GM13977 (cell line): Measurements from ENCODE around the gene GALNT8.
"Not testable (repeated sequence)": the region's sequence is repeated elsewhere in the genome, so short reads cannot be mapped to it uniquely, and the experiment has no call there.

Experiments used
- DNase-seq: peaks from one replicate; pipeline ENCODE4 v3.0.0; 2012; ENCODE audit warnings: low spot score
- in situ Hi-C: fragments of 300-500 bp; cut with MboI; formaldehyde crosslinking; loops from one replicate; pipeline ENCODE4 v1.12.0; 2022; ENCODE audit warnings: low sequenced_read_pairs, low pct_unique_long_range_greater_than_20kb, mixed read lengths, inconsistent platforms; ENCODE audit not compliant: unreplicated experiment
- TF ChIP-seq, protein P1 (sequence below): IDR thresholded peaks from 2 replicates; pipeline ENCODE4 v1.5.1; 2012; ENCODE audit warnings: mild to moderate bottlenecking, control low read depth; ENCODE audit not compliant: insufficient read depth; ENCODE audit errors: extremely low read depth, missing control alignments

GALNT8 gene

DNA sequence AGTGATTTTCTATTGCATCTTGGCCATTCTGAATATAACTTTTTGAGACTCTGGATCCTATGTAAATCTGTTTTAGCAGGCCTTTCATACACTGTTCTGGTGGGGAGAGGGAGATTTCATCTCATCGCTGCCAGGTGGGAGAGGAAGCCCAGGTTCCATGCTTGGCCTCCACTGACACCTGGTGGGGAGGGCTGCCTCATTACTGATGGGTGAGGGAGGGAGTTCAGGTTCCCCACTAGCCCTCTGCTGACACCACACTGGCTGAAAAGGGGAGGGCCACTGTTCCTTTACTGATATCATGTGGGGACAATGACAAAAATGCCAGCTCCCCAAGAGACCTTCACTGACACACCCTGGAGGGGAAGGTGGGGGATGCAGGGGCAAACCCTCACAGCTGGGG is 2.4 kb upstream of the GALNT8 start:
- no peak for DNase-seq
- in situ Hi-C loops, result no loop called here

DNA sequence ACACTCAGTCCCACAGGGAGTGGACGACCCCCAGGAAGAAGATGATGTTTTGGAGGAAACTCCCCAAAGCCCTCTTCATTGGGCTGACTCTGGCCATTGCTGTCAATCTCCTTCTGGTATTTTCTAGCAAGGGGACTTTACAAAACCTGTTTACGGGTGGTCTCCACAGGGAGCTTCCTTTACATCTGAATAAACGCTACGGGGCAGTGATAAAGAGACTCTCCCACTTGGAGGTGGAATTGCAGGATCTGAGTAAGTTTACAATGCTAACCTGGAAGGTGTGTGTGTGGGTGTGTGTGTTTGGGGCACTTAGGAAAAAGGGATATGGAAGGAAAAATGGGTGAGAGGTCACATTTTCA is 416 bp downstream of the GALNT8 start:
- no peak for DNase-seq
- TF ChIP-seq, protein P1, sequence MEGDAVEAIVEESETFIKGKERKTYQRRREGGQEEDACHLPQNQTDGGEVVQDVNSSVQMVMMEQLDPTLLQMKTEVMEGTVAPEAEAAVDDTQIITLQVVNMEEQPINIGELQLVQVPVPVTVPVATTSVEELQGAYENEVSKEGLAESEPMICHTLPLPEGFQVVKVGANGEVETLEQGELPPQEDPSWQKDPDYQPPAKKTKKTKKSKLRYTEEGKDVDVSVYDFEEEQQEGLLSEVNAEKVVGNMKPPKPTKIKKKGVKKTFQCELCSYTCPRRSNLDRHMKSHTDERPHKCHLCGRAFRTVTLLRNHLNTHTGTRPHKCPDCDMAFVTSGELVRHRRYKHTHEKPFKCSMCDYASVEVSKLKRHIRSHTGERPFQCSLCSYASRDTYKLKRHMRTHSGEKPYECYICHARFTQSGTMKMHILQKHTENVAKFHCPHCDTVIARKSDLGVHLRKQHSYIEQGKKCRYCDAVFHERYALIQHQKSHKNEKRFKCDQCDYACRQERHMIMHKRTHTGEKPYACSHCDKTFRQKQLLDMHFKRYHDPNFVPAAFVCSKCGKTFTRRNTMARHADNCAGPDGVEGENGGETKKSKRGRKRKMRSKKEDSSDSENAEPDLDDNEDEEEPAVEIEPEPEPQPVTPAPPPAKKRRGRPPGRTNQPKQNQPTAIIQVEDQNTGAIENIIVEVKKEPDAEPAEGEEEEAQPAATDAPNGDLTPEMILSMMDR, result no peak
- in situ Hi-C loops, result no loop called here

More for the DNA sequence above, 2.4 kb upstream of the GALNT8 start:
- TF ChIP-seq, protein P1, result no peak

DNA sequence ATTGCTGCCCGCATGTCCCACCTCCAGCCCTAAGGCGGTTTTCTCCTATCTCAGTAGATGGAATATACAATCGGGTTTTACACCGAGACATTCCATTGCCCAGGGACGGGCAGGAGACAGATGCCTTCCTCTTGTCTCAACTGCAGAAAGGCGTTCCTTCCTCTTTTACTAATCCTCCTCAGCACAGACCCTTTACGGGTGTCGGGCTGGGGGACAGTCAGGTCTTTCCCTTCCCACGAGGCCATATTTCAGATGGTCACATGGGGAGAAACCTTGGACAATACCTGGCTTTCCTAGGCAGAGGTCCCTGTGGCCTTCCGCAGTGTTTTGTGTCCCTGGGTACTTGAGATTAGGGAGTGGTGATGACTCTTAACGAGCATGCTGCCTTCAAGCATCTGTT is 1.4 kb downstream of the GALNT8 start:
- in situ Hi-C loops, DNase-seq: not testable (repeated sequence)

DNA sequence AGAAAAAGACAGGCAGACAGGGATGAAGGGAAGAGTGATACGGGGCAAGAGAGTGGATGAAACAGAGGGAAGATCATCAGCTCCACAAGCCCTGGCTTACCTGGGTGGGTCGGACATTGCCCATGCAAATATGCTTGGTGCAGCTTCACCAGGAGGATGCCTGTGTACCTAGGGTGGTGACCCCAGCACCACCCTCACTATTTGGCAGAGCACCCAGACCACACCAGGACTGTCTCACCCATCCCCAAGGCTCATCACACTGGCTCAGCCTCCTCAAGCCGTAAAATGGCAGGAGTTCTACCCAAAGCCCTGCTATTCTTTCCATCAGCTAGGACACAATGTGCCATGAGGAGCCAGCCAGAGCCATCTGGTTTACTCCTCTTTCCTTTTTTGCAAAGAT is 3.0 kb downstream of the GALNT8 start:
- TF ChIP-seq, protein P1, result no peak
- in situ Hi-C loops, result no loop called here
- no peak for DNase-seq

DNA sequence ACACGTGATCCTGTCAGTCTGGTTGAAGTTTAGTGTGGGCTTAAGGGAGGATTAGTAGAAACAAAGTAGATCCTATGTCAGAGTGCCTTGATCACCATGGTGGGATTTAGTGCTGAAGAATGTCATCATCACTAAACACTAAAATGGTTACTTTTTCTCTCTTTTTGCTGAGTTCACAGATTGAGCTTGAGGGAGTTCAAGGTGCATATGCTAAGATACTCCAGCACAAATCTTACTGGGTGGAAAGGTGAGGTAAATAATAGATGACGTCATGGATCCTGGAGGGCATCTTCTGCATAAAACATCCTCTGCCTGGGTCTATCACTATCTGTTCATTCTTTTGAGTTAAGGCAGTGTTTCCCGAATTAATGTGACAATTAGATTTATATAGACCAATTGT is 4.9 kb downstream of the GALNT8 start:
- TF ChIP-seq, protein P1, result no peak
- in situ Hi-C loops, result no loop called here
- DNase-seq, result no peak

DNA sequence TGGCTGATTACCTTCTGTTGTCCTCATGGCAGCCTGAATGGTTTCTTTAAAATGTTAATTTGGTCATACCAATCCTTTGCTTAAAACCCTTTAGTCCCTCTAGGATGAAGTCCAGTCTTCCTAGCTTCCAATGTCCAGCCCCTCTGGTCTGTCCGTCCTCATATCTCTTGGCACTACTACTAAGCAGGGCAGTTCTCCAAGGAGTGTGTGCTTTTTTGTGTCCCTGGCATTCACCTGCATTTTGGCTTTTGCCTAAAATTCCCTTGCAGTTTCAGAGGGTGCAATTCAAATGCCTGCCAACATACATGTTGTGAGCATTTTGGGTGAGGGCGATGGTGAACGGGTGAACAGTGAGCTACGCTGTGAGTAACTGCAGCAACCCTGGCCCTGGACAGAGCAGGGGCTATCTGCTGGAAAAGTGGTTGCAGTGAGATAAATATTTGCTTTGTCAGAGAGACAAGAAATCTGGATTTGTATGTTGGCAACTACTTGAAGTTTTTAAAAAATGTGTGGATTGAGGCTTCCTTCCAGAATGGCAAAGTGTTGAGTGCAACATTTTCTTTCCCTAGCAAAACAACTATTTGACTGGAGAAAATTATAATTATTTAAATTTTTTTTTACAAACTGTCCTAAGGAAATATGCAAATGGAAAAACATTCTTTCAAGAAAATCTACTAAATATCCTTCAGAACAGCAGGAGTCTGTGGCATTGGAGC is 14.6 kb downstream of the GALNT8 start:
- in situ Hi-C loops, result no loop called here
- DNase-seq, result no peak
- TF ChIP-seq, protein P1, result no peak

DNA sequence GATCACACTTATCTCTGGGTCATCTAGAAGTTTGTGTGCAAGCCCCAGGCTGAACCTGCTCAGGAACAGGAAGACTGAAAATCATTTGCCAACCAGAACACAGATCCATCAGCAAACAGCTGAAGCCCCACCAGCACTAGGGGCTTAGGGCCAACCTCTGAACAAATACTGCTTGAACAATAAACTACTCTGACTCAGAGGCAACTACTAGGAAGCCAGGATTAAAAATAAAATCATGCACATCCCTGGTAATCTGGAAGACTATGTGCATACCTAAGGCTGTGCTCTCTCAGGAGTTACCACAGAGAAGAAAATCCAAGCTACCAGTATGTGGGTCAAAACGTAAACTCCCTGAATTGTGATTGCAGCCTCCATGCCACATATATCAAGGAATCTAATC is 15.9 kb downstream of the GALNT8 start:
- DNase-seq, result no peak
- TF ChIP-seq, protein P1, result no peak
- in situ Hi-C loops, result no loop called here
